GM19324 (cell line): ENCODE data around the gene HOXB8.

Source experiments
- ATAC-seq: cut with Tn5 transposase; IDR thresholded peaks from one replicate; pipeline ENCODE4 v1.9.1; 2021; ENCODE audit warnings: mild to moderate bottlenecking, moderate library complexity; ENCODE audit not compliant: unreplicated experiment, low FRiP score

HOXB8 gene

DNA sequence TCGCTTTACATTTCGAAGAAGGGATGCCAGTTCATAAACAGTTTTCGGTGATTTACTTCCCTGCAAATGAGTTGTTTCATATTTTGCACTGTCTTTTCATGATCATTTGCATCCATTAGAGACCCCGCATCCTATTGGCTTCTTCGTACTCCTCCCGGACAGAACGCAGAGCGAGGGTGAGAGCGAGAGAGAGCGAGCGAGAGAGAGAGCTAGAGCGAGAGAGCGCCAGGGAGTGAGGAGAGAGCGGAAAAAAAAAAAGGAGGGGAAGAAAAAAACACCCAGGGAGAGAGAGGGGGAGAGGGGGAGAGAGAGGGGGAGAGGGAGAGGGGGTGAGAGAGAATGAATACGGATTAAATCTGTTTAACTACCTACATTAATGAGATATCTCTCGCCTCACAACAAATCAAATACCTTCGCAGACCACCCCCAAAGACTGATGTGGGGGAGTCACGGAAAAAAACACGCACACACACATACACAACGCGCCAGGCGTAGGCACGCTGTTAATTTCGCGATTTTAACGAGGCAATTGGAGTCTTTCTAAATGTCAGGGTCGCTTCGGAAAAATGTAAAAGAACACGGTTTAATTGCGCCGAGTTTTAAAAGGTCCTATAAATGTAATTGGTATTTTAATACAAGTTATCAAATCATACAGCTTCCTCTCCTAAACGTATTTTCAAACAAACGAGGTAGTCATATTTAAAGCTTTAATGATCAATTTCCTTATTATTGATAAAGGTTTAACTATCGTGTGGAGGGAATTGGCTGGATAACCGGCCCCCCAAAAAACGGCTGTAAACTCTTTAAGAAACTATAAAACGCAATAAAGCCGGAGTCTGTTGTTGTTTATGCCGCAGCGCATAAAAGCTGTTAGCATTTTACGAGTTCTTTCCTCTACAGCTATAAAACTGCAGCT is at the start of gene HOXB8:
HOXB8 (minus strand) TSS at position 246 of the 916 bp plus-strand sequence. CDS start 588 bp downstream, outside the sequence.
- no peak for ATAC-seq

DNA sequence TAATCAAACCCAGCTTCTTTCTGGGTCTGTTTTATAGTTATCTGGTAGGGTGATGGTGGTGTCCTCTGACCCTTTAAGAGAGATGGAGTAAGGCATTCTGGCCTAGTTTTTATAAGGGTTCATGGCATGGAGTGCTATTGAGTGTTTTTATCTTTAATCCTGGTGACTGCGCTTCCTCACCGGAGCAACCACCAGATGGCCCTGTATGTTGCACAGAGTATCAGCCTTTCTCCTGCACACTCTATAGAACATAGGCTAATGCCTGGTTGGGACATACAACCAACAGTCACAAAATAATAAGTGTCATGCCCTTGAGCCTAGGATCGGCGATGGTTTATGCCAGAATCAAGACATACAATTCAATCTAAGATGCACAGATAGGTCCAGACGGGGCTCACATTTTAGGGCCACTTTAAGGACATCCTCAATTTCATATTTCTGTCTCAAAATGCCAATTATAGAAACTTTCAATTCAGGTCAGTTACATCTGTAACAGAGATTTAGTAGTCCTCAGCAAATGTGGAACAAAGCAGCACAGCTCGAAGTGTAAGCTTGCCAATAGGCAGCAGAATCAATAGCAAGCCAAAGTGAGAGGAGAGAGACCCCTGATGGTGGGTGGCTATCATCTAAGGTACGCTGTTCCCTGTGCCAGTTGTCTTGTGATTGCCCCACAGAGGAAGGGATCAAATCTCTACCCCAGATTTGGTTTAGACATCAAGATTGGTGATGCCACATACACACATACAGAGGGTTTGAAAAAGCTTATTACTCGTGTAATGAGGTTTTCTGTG is 48.2 kb upstream of the HOXB8 start:
- ATAC-seq, result no peak

DNA sequence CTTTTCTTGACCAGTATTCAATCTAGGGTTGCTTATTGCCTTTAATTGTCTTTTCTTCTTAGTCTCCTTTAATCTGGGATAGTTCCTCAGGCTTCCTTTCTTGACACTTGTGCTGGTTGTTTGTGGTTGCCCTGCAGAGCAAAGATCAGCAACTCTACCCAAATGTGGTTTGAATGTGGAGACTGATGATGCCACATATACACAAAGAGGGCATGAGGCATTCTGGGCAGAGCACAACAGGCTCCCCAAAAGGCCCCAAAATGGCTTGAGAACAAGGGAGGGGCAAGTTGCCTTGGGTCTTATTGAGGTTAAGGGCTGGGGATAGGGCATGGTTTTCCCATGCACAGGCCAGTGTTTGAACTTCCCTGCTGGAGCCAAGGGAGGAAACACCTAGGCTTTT is 40.8 kb upstream of the HOXB8 start:
- no peak for ATAC-seq

DNA sequence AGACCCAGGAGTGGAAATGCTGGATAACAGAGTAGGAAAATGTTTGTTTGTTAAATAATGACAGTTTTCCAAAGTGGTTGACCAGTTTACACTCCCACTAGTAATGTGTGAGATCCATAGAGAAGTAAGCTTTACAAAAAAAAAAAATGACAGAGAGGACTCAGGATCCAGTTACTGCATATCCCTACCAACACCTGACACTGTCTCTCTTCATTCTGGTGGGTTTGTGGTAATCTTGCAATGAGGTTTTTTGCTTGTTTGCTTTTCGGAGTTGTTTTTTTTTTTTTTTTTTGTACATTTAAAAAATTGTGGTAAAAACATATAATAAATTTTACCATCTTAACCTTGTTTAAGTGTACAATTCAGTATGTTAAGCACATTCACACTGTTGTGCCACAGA is 34.6 kb upstream of the HOXB8 start:
- no peak for ATAC-seq

DNA sequence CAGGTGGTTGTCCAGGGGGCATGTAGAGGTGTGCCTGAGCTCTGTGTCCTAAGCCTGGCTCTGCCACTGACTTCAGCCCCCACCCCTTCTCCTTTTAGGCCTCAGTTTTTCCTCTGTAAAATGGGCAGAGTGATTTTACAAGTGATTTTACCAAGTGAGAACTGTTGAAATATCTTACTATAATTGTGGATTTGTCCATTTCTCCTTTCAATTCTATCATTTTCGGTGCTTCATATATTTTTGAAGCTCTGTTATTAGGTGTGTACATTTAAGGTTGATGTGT is 32.8 kb upstream of the HOXB8 start:
- no peak for ATAC-seq

DNA sequence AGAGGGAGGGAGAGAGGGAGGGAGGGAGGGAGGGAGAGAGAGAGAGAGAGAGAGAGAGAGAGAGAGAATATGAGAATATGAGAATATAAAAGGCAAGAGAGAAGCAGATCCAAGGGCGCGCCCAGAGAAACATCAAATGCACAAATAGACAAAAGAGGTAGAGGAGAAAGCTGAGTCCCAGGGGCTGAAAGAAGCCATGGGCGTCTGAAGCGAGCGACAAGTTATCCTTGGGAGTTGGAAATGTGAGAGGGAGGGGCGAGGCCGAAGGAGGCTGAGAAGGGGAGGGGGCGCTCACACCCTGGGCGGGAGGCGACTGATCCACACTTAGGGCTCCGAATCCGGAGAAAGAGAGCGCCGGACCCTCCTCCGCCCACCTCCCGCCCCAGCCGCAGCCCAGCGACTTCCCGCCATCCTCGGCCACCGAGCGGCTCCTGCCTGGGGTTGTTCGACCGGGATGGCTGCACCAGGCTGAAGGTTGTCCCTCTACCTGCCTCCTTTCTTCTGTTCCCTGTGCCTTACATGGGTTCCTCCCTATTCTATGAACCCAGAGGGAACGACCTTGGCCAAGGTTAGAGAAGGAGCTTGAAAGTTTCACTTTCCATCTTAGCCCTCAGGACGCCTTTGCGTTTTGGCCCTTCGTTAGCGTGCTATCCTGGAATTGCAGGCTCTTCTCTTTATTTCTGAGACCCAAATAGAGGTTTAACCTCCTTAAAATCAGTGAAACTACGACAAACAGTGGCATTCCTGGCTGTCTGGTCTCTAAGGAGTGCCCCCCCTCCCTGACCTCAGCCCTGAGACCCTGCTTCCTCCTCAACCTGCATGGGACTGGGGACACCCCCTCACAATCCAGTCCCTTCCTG is 32.2 kb upstream of the HOXB8 start:
- ATAC-seq, result no peak

DNA sequence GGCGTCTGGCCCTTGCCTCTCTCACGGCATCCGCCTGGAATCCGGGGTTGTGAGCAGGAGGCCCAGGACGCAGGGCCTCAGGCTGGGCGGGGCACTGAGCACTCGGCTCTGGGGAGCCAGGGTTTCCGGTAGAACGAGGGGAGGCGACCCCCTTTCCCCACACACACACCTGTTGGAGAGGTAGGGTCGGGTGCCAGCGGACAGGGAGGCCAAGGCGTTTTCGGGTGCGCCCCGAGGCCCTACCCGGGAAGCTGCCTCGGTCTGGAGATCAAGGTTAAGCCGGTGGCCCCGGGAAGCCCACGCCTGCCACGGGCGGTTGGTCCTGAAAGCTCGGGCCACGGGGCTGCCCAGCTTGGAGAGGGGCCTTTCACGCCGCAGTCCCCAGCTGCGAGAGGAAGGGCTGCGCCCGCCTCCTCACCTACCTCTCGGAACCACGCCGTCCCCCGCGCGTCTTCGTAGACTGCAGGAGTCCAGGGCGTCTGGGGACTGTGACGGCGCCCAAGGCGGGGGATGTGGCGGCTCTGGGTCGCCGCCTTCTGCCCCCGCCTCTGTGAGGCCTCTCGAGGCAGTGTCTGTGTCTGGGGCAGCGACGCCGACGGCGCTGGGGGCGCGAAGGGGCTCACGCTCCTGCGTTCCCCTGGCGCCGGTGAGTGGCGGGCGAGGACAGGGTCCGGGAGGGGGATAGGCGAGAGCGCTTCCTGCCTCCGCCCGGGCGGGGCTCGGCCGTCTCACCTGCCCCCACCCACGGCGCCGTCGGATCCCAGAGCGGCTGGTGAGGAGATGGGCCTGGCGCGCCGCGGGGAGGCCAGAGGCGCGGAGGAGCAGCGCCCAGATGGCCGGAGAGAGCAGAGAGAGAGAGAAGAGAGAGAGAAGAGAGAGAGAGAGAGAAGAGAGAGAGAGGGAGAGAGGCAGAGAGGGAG is 31.4 kb upstream of the HOXB8 start:
- peak; percentile 47 for ATAC-seq

DNA sequence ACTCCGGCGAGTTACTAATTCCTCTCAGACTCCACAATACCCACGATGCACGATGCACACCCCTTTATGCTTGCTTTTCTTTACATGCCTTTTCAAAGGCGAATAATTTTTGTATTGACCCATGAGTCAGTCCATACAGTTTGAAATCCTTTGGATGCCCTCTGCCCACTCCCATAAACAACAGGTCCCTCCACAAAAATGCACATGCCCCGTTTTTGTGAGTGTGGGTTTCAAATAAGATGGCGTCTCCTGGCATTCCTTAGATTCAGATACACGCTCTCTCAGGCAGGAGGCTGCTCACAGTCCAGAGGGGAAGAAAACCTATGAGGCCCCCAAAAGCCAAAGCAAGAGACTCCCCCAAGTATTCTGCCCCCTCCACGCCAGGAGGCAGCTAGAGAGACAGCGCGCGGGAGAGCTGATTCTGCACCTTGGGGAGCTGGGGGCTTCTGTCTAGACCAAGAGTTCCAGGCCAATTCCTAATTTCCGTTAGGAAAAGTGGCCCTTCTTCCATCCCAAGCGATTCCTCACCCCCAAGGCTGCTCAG is 30.6 kb upstream of the HOXB8 start:
- ATAC-seq, result no peak

DNA sequence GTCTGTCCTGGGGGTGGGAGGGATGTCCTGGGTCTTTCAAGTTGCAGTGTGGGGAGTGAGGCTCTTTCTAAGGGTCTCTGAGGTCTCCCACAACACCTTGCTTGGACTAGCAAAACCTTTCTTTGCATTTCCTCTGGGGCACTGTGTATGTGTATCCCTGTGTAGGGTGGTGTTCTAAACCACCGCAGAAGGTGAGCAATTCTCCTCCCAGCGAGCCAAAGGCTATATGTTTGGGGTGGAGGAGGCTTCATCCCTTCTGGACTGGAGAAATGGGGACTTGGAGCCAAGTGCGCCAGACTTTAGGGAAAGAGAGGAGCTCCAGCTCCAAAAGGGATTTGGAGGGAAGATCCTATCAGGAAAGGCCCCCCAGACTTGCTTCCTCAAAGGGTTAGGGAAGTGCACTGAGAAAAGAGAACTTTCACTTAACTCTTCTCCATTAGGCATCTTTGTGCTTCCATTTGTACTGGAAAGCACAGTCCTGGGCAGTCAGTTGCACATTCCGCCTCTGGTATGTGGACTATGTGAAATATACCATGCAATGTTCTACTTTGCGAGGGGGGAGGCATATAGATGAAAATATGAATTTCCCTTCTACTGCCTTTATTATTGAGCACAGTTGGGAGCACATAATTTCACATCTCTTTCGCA is 29.9 kb upstream of the HOXB8 start:
- no peak for ATAC-seq

DNA sequence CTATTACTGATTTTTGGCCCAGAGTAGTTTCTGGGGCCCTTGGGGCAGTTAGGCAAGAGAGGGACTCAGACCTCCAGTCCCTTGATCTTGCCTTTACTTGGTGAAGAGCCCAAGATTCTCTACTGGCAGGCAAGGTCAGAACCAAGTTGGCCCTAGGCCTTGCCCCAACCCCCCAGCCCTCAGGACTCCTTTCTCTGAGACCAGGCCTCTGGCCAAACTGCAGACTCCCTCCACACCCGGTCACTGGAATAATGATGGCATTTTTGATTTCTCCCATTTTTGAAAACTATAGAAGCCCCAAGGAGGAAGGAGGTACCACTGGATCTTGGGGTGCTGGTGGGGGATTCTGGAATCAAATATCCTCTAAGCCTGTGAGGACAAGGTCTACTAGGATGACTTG is 29.1 kb upstream of the HOXB8 start:
- no peak for ATAC-seq

DNA sequence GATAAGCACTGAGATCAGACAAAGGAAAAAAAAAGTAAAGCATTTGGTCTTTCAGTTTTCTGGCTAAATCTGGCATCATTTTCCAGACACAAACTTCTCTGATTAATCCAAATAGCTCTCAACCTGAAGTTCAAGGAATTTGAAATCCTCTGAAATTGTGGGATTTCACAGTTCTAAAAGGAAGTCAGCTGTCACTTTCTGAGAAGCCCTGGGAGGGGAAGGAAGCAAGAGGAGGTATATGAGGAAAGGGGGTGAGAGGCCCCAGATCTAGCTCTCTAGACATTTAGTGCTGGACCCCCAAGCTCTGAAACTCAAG is 28.6 kb upstream of the HOXB8 start:
- no peak for ATAC-seq

DNA sequence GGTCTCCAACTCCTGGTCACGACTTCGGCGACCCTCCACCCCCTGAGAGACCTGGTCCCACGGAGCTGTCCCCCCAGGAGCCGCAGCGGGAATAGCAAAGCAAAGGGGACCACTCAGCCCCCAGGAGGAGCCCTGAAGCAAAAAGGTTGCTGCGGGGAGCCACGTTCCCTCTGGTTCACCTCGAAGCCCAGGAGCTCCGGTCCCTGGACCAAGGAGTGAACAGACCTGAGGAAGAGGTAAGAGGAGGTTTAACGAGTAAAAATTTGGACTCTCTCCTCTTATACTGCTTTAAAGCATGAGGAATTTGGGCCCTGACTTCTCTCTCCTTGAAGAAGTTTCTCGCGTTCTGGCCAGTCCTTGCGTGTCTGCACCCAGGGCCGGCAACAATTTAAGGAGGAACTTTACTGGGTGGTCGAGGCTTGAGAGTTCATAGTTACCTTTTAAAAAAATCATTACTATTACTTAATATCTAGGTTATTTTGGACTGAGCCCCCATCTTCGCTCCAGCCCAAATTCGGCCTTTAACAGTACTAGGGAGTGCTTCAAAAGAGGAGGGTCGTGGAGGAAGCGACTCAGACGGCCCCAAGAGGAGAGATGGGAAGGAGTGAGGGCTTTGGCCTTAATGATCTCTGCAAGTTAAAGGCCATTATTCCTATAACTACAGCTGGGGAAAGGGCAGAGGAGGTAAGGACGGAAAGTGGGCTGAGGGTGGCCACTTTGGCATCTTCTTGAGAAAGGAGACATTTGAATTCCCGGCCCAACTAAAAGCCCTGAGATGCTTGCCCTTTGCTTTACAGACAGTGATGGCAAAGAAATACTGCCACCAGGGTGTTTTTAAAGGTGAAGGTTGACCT is 28.0 kb upstream of the HOXB8 start:
- ATAC-seq, result no peak

DNA sequence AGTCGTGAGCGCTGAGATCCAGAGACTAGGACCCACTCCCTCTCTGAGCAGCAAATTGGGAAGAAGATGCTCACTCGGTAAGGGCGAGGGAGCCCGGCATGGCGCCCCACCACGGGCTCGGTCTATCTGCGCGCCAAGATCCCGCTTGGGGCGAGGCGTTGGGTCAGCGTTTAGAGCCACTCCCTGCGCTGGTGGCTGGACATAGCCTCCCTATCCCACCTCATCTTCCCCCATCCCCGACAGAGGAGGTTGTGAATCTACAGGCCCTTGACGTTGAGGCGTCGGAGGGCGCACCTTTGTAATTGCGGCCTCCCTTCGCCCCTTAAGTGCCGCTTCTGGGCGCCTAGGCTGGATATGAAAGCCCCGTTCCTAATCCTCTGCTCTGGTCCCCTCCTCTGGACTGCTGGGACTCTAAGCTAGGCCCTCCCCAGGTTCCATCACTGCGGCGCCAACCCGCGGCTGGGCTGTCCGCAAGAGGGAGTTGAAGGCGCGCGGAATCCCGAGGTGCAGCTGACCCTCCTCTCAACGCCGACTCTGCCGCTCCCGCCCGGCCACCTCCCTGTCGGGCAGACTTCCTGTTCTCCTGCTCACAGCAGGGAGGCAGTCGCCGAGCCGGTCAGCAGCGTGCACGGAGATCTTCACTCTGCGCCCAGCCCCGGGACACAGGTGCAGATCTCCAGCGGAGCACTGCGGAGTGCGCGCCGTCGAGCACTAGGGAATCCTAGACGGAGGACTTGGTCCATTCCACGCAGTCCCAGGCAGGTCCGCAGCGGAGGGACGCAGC is 27.2 kb upstream of the HOXB8 start:
- ATAC-seq, result no peak

DNA sequence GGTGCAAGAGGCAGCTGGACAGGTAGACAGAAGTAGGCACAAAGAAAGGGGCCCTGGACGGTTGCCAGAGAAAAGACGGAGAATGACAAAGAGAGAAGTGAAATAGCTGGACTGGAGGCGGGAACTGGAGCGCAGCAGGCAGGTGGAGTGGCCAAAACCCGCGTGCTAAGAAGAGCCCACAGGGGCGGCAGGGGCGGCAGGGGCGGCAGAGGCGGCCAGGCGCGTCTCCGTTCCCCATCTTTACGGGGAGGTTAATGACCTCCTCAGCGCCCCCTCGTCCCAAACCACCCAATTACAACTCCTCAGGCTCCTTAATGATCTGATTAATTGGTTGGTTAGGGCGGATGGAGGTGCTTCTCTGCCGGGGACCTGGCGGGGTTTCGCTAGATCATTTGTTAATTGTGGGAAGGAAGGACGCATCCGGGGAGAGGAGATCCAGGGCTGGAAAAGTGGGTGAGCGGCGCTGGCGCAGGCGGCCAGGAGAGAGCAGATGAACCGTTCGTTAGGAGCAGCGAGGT is 26.5 kb upstream of the HOXB8 start:
- no peak for ATAC-seq

DNA sequence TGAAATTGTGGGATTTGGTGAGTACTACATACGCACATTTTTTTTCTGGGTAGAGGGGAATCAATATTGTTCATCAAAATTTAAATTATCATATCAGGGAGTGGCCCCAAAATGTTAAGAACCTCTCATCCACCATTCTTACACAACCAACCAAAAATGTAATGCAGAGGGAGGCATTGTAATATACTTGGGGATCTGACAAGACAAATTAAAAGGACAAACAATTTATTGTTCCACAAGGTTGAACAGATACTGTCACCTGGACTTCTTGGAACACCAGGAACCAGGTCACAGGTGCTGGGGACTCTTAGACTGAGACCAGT is 25.7 kb upstream of the HOXB8 start:
- ATAC-seq, result no peak

DNA sequence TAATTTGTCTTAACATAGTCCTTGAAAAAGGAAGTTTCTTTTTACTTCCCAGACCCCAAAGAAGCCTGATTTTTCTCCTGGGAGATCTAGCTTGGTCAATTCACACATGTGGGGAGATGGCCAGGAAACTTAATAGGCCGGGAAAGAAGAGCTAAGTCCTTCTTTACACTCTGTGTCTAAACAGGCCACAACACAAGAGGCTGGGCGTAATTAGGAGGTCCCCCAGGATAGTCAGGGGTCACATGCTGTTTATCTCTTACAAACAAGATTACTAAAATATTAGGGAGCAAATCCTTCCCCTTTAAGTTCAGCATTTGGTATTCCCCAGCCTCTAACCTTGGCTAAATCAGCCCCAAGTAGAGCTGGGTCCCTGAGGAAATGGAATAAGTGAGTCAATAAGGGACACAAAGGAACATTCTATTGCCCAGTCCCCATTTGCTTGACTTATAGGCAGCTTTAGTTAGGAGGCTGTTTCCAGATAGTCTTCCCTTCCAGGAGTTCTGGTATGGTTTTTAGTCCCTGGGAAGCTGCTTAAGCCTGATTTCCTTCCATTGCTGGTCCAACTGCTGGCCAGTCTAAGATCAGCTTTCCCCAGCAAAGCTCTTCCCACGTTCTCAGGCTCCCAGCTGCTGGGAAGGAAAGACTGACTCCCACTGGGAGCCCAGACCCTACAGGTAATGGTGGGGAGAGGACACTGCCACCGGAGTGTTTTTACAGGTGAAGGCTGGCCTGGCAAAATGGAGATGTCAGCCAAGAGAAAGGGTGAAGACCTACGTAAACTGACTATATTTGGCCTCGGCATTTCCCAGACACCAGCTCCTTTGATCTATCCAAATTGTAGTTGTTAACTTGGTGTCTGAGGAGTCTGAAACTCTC is 25.1 kb upstream of the HOXB8 start:
- ATAC-seq, result no peak

DNA sequence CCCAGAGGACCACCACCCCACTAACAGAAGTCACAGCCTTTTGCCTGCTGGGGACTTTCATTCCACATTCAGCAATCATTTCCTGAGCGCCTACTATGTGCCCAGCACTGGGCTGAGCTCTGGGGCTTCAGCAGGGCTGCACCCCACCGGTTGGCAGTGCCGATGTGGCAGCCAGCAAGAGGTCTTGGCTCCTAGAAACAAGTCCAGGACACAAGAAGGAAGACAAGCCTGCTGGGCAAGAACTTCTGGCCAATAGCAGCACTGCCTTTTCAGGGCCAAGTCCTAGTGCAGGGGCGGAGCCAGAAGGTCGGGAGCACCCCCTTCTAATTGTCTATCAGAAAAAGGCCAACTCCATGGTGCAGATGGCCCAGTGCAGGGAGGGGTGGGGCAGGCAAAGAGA is 24.0 kb upstream of the HOXB8 start:
- no peak for ATAC-seq
